H9 (cell line): Measurements from ENCODE around the gene PTPA. TPM values are rescaled to one million over a fixed set of nuclear protein-coding genes. Genes with fewer than 3 reads are reported as not detected.

ENCODE experiments used
- DNase-seq: peaks from one replicate; pipeline ENCODE4 v3.0.0-alpha.2; 2017
- H2AFZ ChIP-seq: one replicate; pipeline ENCODE4 v1.6.1; 2013; ENCODE audit warnings: mild to moderate bottlenecking, low read length, control low read depth, moderate library complexity
- H2AK5ac ChIP-seq: 2 replicates; pipeline ENCODE4 v1.6.1; 2013; ENCODE audit warnings: low read length, control low read depth, mixed read lengths; ENCODE audit not compliant: insufficient read length
- H2BK120ac ChIP-seq: one replicate; pipeline ENCODE4 v1.6.1; 2013; ENCODE audit warnings: low read depth, mild to moderate bottlenecking, low read length, control low read depth, inconsistent platforms; ENCODE audit not compliant: poor library complexity, severe bottlenecking
- H2BK12ac ChIP-seq: 2 replicates; pipeline ENCODE4 v1.6.1; 2013; ENCODE audit warnings: low read length, control low read depth, mixed read lengths, low read depth; ENCODE audit not compliant: insufficient read length
- H2BK15ac ChIP-seq: 2 replicates; pipeline ENCODE4 v1.6.1; 2013; ENCODE audit warnings: low read depth, low read length, control low read depth
- H2BK20ac ChIP-seq: one replicate; pipeline ENCODE4 v1.6.1; 2013; ENCODE audit warnings: low read depth, mild to moderate bottlenecking, low read length, control low read depth, inconsistent platforms; ENCODE audit not compliant: poor library complexity, severe bottlenecking
- H2BK5ac ChIP-seq: 2 replicates; pipeline ENCODE4 v1.6.1; 2013; ENCODE audit warnings: low read length, control low read depth, mixed read lengths; ENCODE audit not compliant: insufficient read length
- H3K14ac ChIP-seq: 2 replicates; pipeline ENCODE4 v1.6.1; 2013; ENCODE audit warnings: low read length, control low read depth; ENCODE audit not compliant: insufficient read depth
- H3K18ac ChIP-seq: 2 replicates; pipeline ENCODE4 v1.6.1; 2013; ENCODE audit warnings: low read depth, mild to moderate bottlenecking, mixed read lengths, low read length, control low read depth; ENCODE audit not compliant: insufficient read length
- H3K23ac ChIP-seq: 2 replicates; pipeline ENCODE4 v1.6.1; 2013; ENCODE audit warnings: low read length, control low read depth, mixed read lengths, low read depth; ENCODE audit not compliant: insufficient read length
- H3K23me2 ChIP-seq: 2 replicates; pipeline ENCODE4 v1.6.1; 2013; ENCODE audit warnings: low read depth, mild to moderate bottlenecking, mixed read lengths, low read length, control low read depth; ENCODE audit not compliant: insufficient read length, poor library complexity, severe bottlenecking
- H3K27ac ChIP-seq: 2 replicates; pipeline ENCODE4 v1.5.1; 2013; ENCODE audit warnings: low read length, control low read depth, mixed read lengths, low read depth; ENCODE audit not compliant: insufficient read length
- H3K27me3 ChIP-seq: 2 replicates; pipeline ENCODE4 v1.6.1; 2013; ENCODE audit warnings: low read length, control low read depth, inconsistent platforms; ENCODE audit not compliant: insufficient read depth
- H3K4ac ChIP-seq: 2 replicates; pipeline ENCODE4 v1.6.1; 2013; ENCODE audit warnings: low read depth, mild to moderate bottlenecking, control low read depth, inconsistent platforms, low read length, moderate library complexity
- H3K4me1 ChIP-seq: 2 replicates; pipeline ENCODE4 v1.6.1; 2013; ENCODE audit warnings: low read length, control low read depth, inconsistent platforms; ENCODE audit not compliant: insufficient read depth
- H3K4me2 ChIP-seq: 2 replicates; pipeline ENCODE4 v1.6.1; 2013; ENCODE audit warnings: low read length, control low read depth, mixed read lengths; ENCODE audit not compliant: insufficient read length, insufficient read depth
- H3K56ac ChIP-seq: 2 replicates; pipeline ENCODE4 v1.6.1; 2013; ENCODE audit warnings: low read depth, mild to moderate bottlenecking, mixed read lengths, low read length, control low read depth; ENCODE audit not compliant: insufficient read length
- H3K79me1 ChIP-seq: 2 replicates; pipeline ENCODE4 v1.6.1; 2013; ENCODE audit warnings: low read depth, mild to moderate bottlenecking, moderate library complexity, low read length, control low read depth, inconsistent platforms; ENCODE audit not compliant: insufficient read depth, poor library complexity, severe bottlenecking
- H3K79me2 ChIP-seq: 2 replicates; pipeline ENCODE4 v1.6.1; 2013; ENCODE audit warnings: low read length, control low read depth, inconsistent platforms; ENCODE audit not compliant: insufficient read depth
- H3K9ac ChIP-seq: 2 replicates; pipeline ENCODE4 v1.6.1; 2013; ENCODE audit warnings: low read length, control low read depth, mixed read lengths; ENCODE audit not compliant: insufficient read length; ENCODE audit errors: extremely low read depth
- H3K9me3 ChIP-seq: one replicate; pipeline ENCODE4 v1.6.1; 2013; ENCODE audit warnings: low read depth, low read length, inconsistent platforms; ENCODE audit not compliant: control insufficient read depth
- H3T11ph ChIP-seq: one replicate; pipeline ENCODE4 v1.6.1; 2013; ENCODE audit warnings: mild to moderate bottlenecking, low read length, control low read depth, inconsistent platforms
- H4K20me1 ChIP-seq: one replicate; pipeline ENCODE4 v1.6.1; 2013; ENCODE audit not compliant: control insufficient read depth, insufficient read length, insufficient read depth
- H4K5ac ChIP-seq: 2 replicates; pipeline ENCODE4 v1.6.1; 2013; ENCODE audit warnings: low read depth, mild to moderate bottlenecking, mixed read lengths, low read length, control low read depth; ENCODE audit not compliant: insufficient read length
- H4K8ac ChIP-seq: replicated peaks from 2 replicates; pipeline ENCODE4 v1.6.1; 2013; ENCODE audit warnings: low read length, control low read depth, mixed read lengths, low read depth; ENCODE audit not compliant: insufficient read length
- H4K91ac ChIP-seq: 2 replicates; pipeline ENCODE4 v1.6.1; 2013; ENCODE audit warnings: low read depth, mild to moderate bottlenecking, moderate library complexity, mixed read lengths, low read length, control low read depth; ENCODE audit not compliant: insufficient read length
- H3K27ac Mint-ChIP-seq, 3 experiments: 2 replicates in 2 of 3; 3 replicates in 1 of 3; pipeline ENCODE4 v1.8.0; 2020 to 2021; ENCODE audit warnings: mixed read lengths in 3 of 3, mild to moderate bottlenecking in 1 of 3, moderate library complexity in 1 of 3
- H3K27me3 Mint-ChIP-seq: 2 replicates; pipeline ENCODE4 v1.8.0; 2021; ENCODE audit warnings: low read depth, mild to moderate bottlenecking, moderate library complexity, mixed read lengths
- H3K36me3 Mint-ChIP-seq, 3 experiments: 2 replicates in 2 of 3; 3 replicates in 1 of 3; pipeline ENCODE4 v1.8.0; 2020 to 2021; ENCODE audit warnings: low read depth in 3 of 3, mixed read lengths in 3 of 3; ENCODE audit not compliant: insufficient read depth in 1 of 3
- H3K4me1 Mint-ChIP-seq, 2 experiments: 2 replicates each; pipeline ENCODE4 v1.8.0; 2020; ENCODE audit warnings: mixed read lengths in 2 of 2
- H3K4me3 Mint-ChIP-seq, 2 experiments: 2 replicates in 1 of 2; 3 replicates in 1 of 2; pipeline ENCODE4 v1.8.0; 2020 to 2021; ENCODE audit warnings: mild to moderate bottlenecking in 2 of 2, mixed read lengths in 2 of 2, moderate library complexity in 1 of 2
- H3K9me3 Mint-ChIP-seq, 2 experiments: 2 replicates in 1 of 2; 3 replicates in 1 of 2; pipeline ENCODE4 v1.8.0; 2020; ENCODE audit warnings: mild to moderate bottlenecking in 2 of 2, mixed read lengths in 2 of 2, moderate library complexity in 1 of 2
- WGBS: extraction: QIAGEN DNeasy Blood & Tissue Kit; methylation state at CpG from one replicate; pipeline ENCODE4 v1.1.7; 2013; ENCODE audit warnings: missing lambda C conversion rate, low lambda C conversion rate, mixed read lengths; ENCODE audit not compliant: insufficient read length; ENCODE audit errors: extremely low coverage; 5-methylcytosine and 5-hydroxymethylcytosine counted together
- total RNA-seq: library from RNA; stranded (reverse); gene quantifications from 2 replicates; pipeline ENCODE4 v1.2.1, GENCODE V29; 2021
- TF ChIP-seq, protein P1 (sequence below): fragments of 200-600 bp; sonication (generic); conservative IDR thresholded peaks from 3 replicates; pipeline ENCODE4 v1.8.0; 2021; ENCODE audit warnings: antibody characterized with exemption, mild to moderate bottlenecking

Gene PTPA
- total RNA-seq, 1 experiment from 2014 or later, result 145 TPM

DNA sequence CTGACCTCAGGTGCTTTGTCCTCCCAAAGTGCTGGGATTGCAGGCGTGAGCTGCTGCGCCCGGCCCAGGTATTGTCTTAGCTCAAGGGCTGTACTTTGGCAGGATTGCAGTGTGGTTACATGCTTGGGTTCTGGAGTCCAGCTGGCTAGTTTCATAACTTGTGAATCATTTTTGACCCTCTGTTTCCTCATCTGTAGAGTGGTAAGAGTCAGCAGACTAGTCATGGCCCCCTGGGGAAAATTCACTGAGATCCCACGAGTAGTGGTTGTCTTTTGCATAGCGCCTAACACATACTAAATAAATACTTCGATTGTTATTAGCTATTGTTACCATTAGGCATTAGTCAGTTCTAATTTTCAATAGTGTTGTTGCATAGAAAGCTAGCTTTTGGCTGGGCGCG lies 14.3 kb downstream of the PTPA start:
- no peak overlapping the region for H3K4me2 ChIP-seq
- H2BK120ac ChIP-seq, result no peak overlapping the region
- peak overlapping the region in 2 of 3 experiments; percentile 78 to 85; a peak in 4 of 7 replicates for H3K27ac Mint-ChIP-seq
- no peaks in the 10 kb centered on the region for H3K9me3 Mint-ChIP-seq
- no peak overlapping the region for H2BK5ac ChIP-seq
- H3K27me3 ChIP-seq, result no peaks in the 10 kb centered on the region
- H3K9me3 ChIP-seq, result no peaks in the 10 kb centered on the region
- no peak overlapping the region for H3K27ac ChIP-seq
- peaks cover 2% of the 10 kb centered on the region; the same call in 1 of the 2 replicates for H3K79me2 ChIP-seq
- H3K56ac ChIP-seq, result no peak overlapping the region
- H3K27me3 Mint-ChIP-seq, result no peaks in the 10 kb centered on the region; the same call in 1 of the 2 replicates
- no peak overlapping the region for H2BK12ac ChIP-seq
- no peaks in the 10 kb centered on the region for H4K20me1 ChIP-seq
- H2BK20ac ChIP-seq, result no peak overlapping the region
- H2AFZ ChIP-seq, result no peak overlapping the region
- H2BK15ac ChIP-seq, result no peak overlapping the region
- no peaks in the 10 kb centered on the region for H3K79me1 ChIP-seq
- H3K4me1 Mint-ChIP-seq, result peaks cover 18 to 26% of the 10 kb centered on the region in 2 experiments
- H3K36me3 Mint-ChIP-seq, result peaks cover 23 to 63% (median 63%) of the 10 kb centered on the region in 3 experiments
- H2AK5ac ChIP-seq, result no peak overlapping the region
- no peak overlapping the region for H3K14ac ChIP-seq
- H3T11ph ChIP-seq, result no peak overlapping the region
- H3K23me2 ChIP-seq, result no peaks in the 10 kb centered on the region
- TF ChIP-seq, protein P1, sequence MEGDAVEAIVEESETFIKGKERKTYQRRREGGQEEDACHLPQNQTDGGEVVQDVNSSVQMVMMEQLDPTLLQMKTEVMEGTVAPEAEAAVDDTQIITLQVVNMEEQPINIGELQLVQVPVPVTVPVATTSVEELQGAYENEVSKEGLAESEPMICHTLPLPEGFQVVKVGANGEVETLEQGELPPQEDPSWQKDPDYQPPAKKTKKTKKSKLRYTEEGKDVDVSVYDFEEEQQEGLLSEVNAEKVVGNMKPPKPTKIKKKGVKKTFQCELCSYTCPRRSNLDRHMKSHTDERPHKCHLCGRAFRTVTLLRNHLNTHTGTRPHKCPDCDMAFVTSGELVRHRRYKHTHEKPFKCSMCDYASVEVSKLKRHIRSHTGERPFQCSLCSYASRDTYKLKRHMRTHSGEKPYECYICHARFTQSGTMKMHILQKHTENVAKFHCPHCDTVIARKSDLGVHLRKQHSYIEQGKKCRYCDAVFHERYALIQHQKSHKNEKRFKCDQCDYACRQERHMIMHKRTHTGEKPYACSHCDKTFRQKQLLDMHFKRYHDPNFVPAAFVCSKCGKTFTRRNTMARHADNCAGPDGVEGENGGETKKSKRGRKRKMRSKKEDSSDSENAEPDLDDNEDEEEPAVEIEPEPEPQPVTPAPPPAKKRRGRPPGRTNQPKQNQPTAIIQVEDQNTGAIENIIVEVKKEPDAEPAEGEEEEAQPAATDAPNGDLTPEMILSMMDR, result no peak
- H3K18ac ChIP-seq, result no peak overlapping the region
- H4K5ac ChIP-seq, result no peak overlapping the region
- H3K23ac ChIP-seq, result no peak overlapping the region
- H3K4ac ChIP-seq, result no peak overlapping the region
- no peak overlapping the region for H4K91ac ChIP-seq
- WGBS, result no CpG with 5 or more reads among the region's 8 CpGs
- peaks cover 6% of the 10 kb centered on the region; the same call in 1 of the 2 replicates for H3K4me1 ChIP-seq
- no peak for DNase-seq
- H3K4me3 Mint-ChIP-seq, result no peak overlapping the region
- no peak overlapping the region for H4K8ac ChIP-seq
- H3K9ac ChIP-seq, result no peak overlapping the region
